Caco-2 (cell line): ENCODE data around the gene HDHD2. TPM values are rescaled to one million over a fixed set of nuclear protein-coding genes. Genes with fewer than 3 reads are reported as not detected.

Experiments
- BruUV-seq: library from RNA; stranded (reverse); fragments of 400-500 nt; replicated peaks from 2 replicates; lab custom pipeline; 2021; lab: Mats Ljungman, UMichigan
- CTCF ChIA-PET: fragments of 300-600 bp; sonication (Branson Sonifier 250); formaldehyde crosslinking; loops from one replicate; lab custom pipeline; 2022; ENCODE audit warnings: antibody characterized with exemption; lab: Charles Lee
- POLR2A ChIA-PET: fragments of 300-600 bp; sonication (Branson Sonifier 250); formaldehyde crosslinking; loops from one replicate; lab custom pipeline; 2022; ENCODE audit warnings: antibody characterized with exemption; lab: Charles Lee
- DNase-seq, 2 experiments: peaks; one replicate each; pipeline versions ENCODE4 v3.0.0 to v3.0.0-alpha.2; 2020 to 2022
- H3K27me3 ChIP-seq: replicated peaks from 2 replicates; pipeline ENCODE4 v1.6.0; 2011; ENCODE audit warnings: low read length; ENCODE audit not compliant: control insufficient read depth, insufficient read depth
- H3K36me3 ChIP-seq: 2 replicates; pipeline ENCODE4 v1.5.1; 2011; ENCODE audit warnings: low read length; ENCODE audit not compliant: control insufficient read depth, insufficient read depth
- H3K4me1 ChIP-seq: fragments of 250-450 bp; sonication (Bioruptor Pico); 2 replicates; pipeline ENCODE4 v1.5.1; 2020; ENCODE audit warnings: mild to moderate bottlenecking
- H3K4me3 ChIP-seq: 2 replicates; pipeline ENCODE4 v1.5.1; 2011; ENCODE audit warnings: low read depth, mild to moderate bottlenecking, control low read depth, low read length
- H3K9me3 ChIP-seq: fragments of 250-450 bp; sonication (Bioruptor Pico); 2 replicates; pipeline ENCODE4 v1.5.1; 2020; ENCODE audit warnings: mild to moderate bottlenecking, moderate library complexity
- H3K27ac Mint-ChIP-seq: one replicate; pipeline ENCODE4 v1.8.0; 2022; ENCODE audit warnings: mixed read lengths; ENCODE audit not compliant: unreplicated experiment
- H3K27me3 Mint-ChIP-seq: one replicate; pipeline ENCODE4 v1.8.0; 2022; ENCODE audit warnings: mixed read lengths; ENCODE audit not compliant: insufficient read depth, unreplicated experiment
- H3K36me3 Mint-ChIP-seq: one replicate; pipeline ENCODE4 v1.8.0; 2022; ENCODE audit warnings: mild to moderate bottlenecking, mixed read lengths; ENCODE audit not compliant: insufficient read depth, unreplicated experiment
- H3K4me1 Mint-ChIP-seq: one replicate; pipeline ENCODE4 v1.8.0; 2022; ENCODE audit warnings: low read depth, mixed read lengths; ENCODE audit not compliant: unreplicated experiment
- H3K4me3 Mint-ChIP-seq: one replicate; pipeline ENCODE4 v1.8.0; 2022; ENCODE audit warnings: mild to moderate bottlenecking, moderate library complexity, mixed read lengths; ENCODE audit not compliant: unreplicated experiment
- H3K9me3 Mint-ChIP-seq: one replicate; pipeline ENCODE4 v1.8.0; 2022; ENCODE audit warnings: mixed read lengths; ENCODE audit not compliant: unreplicated experiment
- CTCF ChIP-seq, 2 experiments: fragments of 200-600 bp in 1 of 2; IDR thresholded peaks; 1 replicate in 1 of 2; 2 replicates in 1 of 2; pipeline versions ENCODE4 v1.5.1 to v1.8.0; 2011 to 2022; ENCODE audit warnings: antibody characterized with exemption in 1 of 2, control low read depth in 1 of 2, inconsistent platforms in 1 of 2, low read depth in 1 of 2, low read length in 1 of 2, mild to moderate bottlenecking in 1 of 2, moderate library complexity in 1 of 2; ENCODE audit not compliant: insufficient read depth in 1 of 2, severe bottlenecking in 1 of 2, unreplicated experiment in 1 of 2
- intact Hi-C: fragments of 100-400 bp; cut with micrococcal nuclease; formaldehyde crosslinking; loops from one replicate; pipeline ENCODE4 v1.10.0; 2022; ENCODE audit not compliant: unreplicated experiment
- total RNA-seq: library from RNA; stranded (reverse); gene quantifications from 2 replicates; pipeline ENCODE4 v1.2.3, GENCODE V29; 2022

The HDHD2 gene
- total RNA-seq, 1 experiment from 2014 or later = 14.7 TPM

- Histone ChIP-seq H3K4me3 (peak overlapping the region; percentile 68), H3K4me1 (no peaks in the 10 kb centered on the region), H3K27me3 (no peaks in the 10 kb centered on the region), H3K9me3 (no peaks in the 10 kb centered on the region), H3K36me3 (no peaks in the 10 kb centered on the region)
- no peak overlapping the region for H3K4me3 Mint-ChIP-seq
- no peaks in the 10 kb centered on the region for H3K4me1 Mint-ChIP-seq
- no peak overlapping the region for H3K27ac Mint-ChIP-seq
- no peak for TF ChIP-seq CTCF (IDR thresholded peaks at IDR 0.05; ENCODE audit: insufficient read depth in 1 of 2, low read depth in 1 of 2, low read length in 1 of 2, severe bottlenecking in 1 of 2, unreplicated experiment in 1 of 2)
- H3K27me3 Mint-ChIP-seq = no peaks in the 10 kb centered on the region
- intact Hi-C loops = no loop called here
- H3K9me3 Mint-ChIP-seq = no peaks in the 10 kb centered on the region
- H3K36me3 Mint-ChIP-seq = no peaks in the 10 kb centered on the region
- BruUV-seq = no TSS peak
- CTCF ChIA-PET = no interaction called here
- POLR2A ChIA-PET = no interaction called here
- peak in 1 of 2 experiments; percentile 1 for DNase-seq
Observed at GRCh38 chr18:47175283-47175897, 25.1 kb upstream of the HDHD2 start.

GRCh38 chr18:47174545-47175116 is 24.3 kb upstream of the HDHD2 start:
- Histone ChIP-seq H3K9me3 (no peaks in the 10 kb centered on the region), H3K36me3 (no peaks in the 10 kb centered on the region), H3K4me3 (peak overlapping the region; percentile 68), H3K4me1 (no peaks in the 10 kb centered on the region), H3K27me3 (no peaks in the 10 kb centered on the region)
- DNase-seq = peak in 1 of 2 experiments; percentile 2
- ChIA-PET POLR2A (no interaction called here), CTCF (no interaction called here)
- no TSS peak for BruUV-seq
- Mint-ChIP-seq H3K27ac (no peak overlapping the region), H3K4me3 (no peak overlapping the region), H3K27me3 (no peaks in the 10 kb centered on the region), H3K9me3 (no peaks in the 10 kb centered on the region), H3K4me1 (no peaks in the 10 kb centered on the region), H3K36me3 (no peaks in the 10 kb centered on the region)
- no peak for TF ChIP-seq CTCF (IDR thresholded peaks at IDR 0.05; ENCODE audit: insufficient read depth in 1 of 2, low read depth in 1 of 2, low read length in 1 of 2, severe bottlenecking in 1 of 2, unreplicated experiment in 1 of 2)
- intact Hi-C loops = no loop called here

GRCh38 chr18:47172476-47172875 is 22.2 kb upstream of the HDHD2 start:
- Histone ChIP-seq H3K36me3 (no peaks in the 10 kb centered on the region), H3K4me1 (no peaks in the 10 kb centered on the region), H3K4me3 (no peak overlapping the region), H3K27me3 (no peaks in the 10 kb centered on the region), H3K9me3 (no peaks in the 10 kb centered on the region)
- TF ChIP-seq CTCF (IDR thresholded peaks at IDR 0.05; ENCODE audit: insufficient read depth in 1 of 2, low read depth in 1 of 2, low read length in 1 of 2, severe bottlenecking in 1 of 2, unreplicated experiment in 1 of 2) = no peak
- no peaks in the 10 kb centered on the region for H3K36me3 Mint-ChIP-seq
- intact Hi-C loops = no loop called here
- ChIA-PET CTCF (no interaction called here), POLR2A (no interaction called here)
- no peak overlapping the region for H3K4me3 Mint-ChIP-seq
- H3K4me1 Mint-ChIP-seq = no peaks in the 10 kb centered on the region
- DNase-seq = no peak
- no TSS peak for BruUV-seq
- H3K9me3 Mint-ChIP-seq = no peaks in the 10 kb centered on the region
- H3K27me3 Mint-ChIP-seq = no peaks in the 10 kb centered on the region
- H3K27ac Mint-ChIP-seq = no peak overlapping the region
